ENCODE measurements around the gene SCT. TPM values are rescaled to one million over a fixed set of nuclear protein-coding genes. Genes with fewer than 3 reads are reported as not detected.

SCT gene
- polyA plus RNA-seq, 1 donor from 2014 or later = not detected

- Histone ChIP-seq H2AFZ (ENCODE audit: low read depth, low read length) (no peak overlapping the region), H3K9ac (ENCODE audit: low read length) (no peak overlapping the region), H3K27me3 (ENCODE audit: insufficient read depth, low read depth, low read length) (no peaks in the 10 kb centered on the region), H3K4me2 (ENCODE audit: low read length) (no peak overlapping the region), H4K20me1 (ENCODE audit: insufficient read depth) (no peaks in the 10 kb centered on the region), H3K79me2 (replicated peaks; ENCODE audit: insufficient read depth, low read length) (no peaks in the 10 kb centered on the region), H3K4me3 (ENCODE audit: low read length) (no peak overlapping the region), H3K27ac (ENCODE audit: low read length) (no peak overlapping the region), H3F3A (ENCODE audit: insufficient read depth, low read length, poor library complexity, severe bottlenecking) (no peaks in the 10 kb centered on the region), H3K9me3 (ENCODE audit: low read length) (no peaks in the 10 kb centered on the region), H3K9me2 (ENCODE audit: insufficient read depth, low read length) (no peaks in the 10 kb centered on the region), H3K36me3 (ENCODE audit: insufficient read depth, low read length) (no peaks in the 10 kb centered on the region)
- TF ChIP-seq EZH2 (IDR thresholded peaks at IDR 0.05; ENCODE audit: borderline replicate concordance, insufficient read depth, low read length, poor library complexity, severe bottlenecking) = no peak
- TF ChIP-seq, protein P1, sequence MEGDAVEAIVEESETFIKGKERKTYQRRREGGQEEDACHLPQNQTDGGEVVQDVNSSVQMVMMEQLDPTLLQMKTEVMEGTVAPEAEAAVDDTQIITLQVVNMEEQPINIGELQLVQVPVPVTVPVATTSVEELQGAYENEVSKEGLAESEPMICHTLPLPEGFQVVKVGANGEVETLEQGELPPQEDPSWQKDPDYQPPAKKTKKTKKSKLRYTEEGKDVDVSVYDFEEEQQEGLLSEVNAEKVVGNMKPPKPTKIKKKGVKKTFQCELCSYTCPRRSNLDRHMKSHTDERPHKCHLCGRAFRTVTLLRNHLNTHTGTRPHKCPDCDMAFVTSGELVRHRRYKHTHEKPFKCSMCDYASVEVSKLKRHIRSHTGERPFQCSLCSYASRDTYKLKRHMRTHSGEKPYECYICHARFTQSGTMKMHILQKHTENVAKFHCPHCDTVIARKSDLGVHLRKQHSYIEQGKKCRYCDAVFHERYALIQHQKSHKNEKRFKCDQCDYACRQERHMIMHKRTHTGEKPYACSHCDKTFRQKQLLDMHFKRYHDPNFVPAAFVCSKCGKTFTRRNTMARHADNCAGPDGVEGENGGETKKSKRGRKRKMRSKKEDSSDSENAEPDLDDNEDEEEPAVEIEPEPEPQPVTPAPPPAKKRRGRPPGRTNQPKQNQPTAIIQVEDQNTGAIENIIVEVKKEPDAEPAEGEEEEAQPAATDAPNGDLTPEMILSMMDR (IDR thresholded peaks at IDR 0.05; ENCODE audit: poor library complexity, severe bottlenecking) = no peak
- no peak for TF ChIP-seq EP300 (conservative IDR thresholded peaks at IDR 0.05; ENCODE audit: poor library complexity, severe bottlenecking)
- TF ChIP-seq MXI1 (conservative IDR thresholded peaks at IDR 0.05; ENCODE audit: poor library complexity, severe bottlenecking) = no peak
- no peak for TF ChIP-seq TAF1 (IDR thresholded peaks at IDR 0.05; ENCODE audit: low read depth)
- no peak for TF ChIP-seq REST (IDR thresholded peaks at IDR 0.05; ENCODE audit: borderline replicate concordance)
- TF ChIP-seq SMC3 (conservative IDR thresholded peaks at IDR 0.05; ENCODE audit: poor library complexity) = no peak
- no peak for TF ChIP-seq RAD21 (conservative IDR thresholded peaks at IDR 0.05)
- TF ChIP-seq POLR2AphosphoS5 (IDR thresholded peaks at IDR 0.05) = no peak
Observed at GRCh38 chr11:612201-612960, 14.6 kb downstream of the SCT start.

GRCh38 chr11:611001-611996 is 15.7 kb downstream of the SCT start:
- no peaks in the 10 kb centered on the region for H3F3A ChIP-seq (ENCODE audit: insufficient read depth, low read length, poor library complexity, severe bottlenecking)
- no peak for TF ChIP-seq RAD21 (conservative IDR thresholded peaks at IDR 0.05)
- TF ChIP-seq, protein P1 (IDR thresholded peaks at IDR 0.05; ENCODE audit: poor library complexity, severe bottlenecking) = no peak
- TF ChIP-seq POLR2AphosphoS5 (IDR thresholded peaks at IDR 0.05) = no peak
- TF ChIP-seq EP300 (conservative IDR thresholded peaks at IDR 0.05; ENCODE audit: poor library complexity, severe bottlenecking) = no peak
- no peak for TF ChIP-seq EZH2 (IDR thresholded peaks at IDR 0.05; ENCODE audit: borderline replicate concordance, insufficient read depth, low read length, poor library complexity, severe bottlenecking)
- TF ChIP-seq TAF1 (IDR thresholded peaks at IDR 0.05; ENCODE audit: low read depth) = no peak
- TF ChIP-seq REST (IDR thresholded peaks at IDR 0.05; ENCODE audit: borderline replicate concordance) = no peak
- H3K4me2 ChIP-seq (ENCODE audit: low read length) = no peak overlapping the region
- H3K9ac ChIP-seq (ENCODE audit: low read length) = no peak overlapping the region
- H3K27me3 ChIP-seq (ENCODE audit: insufficient read depth, low read depth, low read length) = no peaks in the 10 kb centered on the region
- H4K20me1 ChIP-seq (ENCODE audit: insufficient read depth) = no peaks in the 10 kb centered on the region
- no peak overlapping the region for H3K27ac ChIP-seq (ENCODE audit: low read length)
- no peak overlapping the region for H3K4me3 ChIP-seq (ENCODE audit: low read length)
- no peak overlapping the region for H2AFZ ChIP-seq (ENCODE audit: low read depth, low read length)
- no peaks in the 10 kb centered on the region for H3K9me3 ChIP-seq (ENCODE audit: low read length)
- no peaks in the 10 kb centered on the region for H3K79me2 ChIP-seq (replicated peaks; ENCODE audit: insufficient read depth, low read length)
- H3K9me2 ChIP-seq (ENCODE audit: insufficient read depth, low read length) = no peaks in the 10 kb centered on the region
- H3K36me3 ChIP-seq (ENCODE audit: insufficient read depth, low read length) = no peaks in the 10 kb centered on the region

Measured in neural cell (in vitro differentiated cells).